GM19239 (cell line): ENCODE data around the gene APOL3.
A peak's percentile ranks its signal among the peaks of the same experiment; 100 is the strongest.
"Not testable (repeated sequence)": the region's sequence is repeated elsewhere in the genome, so short reads cannot be mapped to it uniquely, and the experiment has no call there.

ENCODE experiments used
- DNase-seq: peaks from one replicate; pipeline ENCODE4 v3.0.0; 2011; ENCODE audit warnings: low spot score; ENCODE audit not compliant: insufficient read length
- FAIRE-seq: peaks from 2 replicates; lab custom pipeline; 2011; peaks lifted over from hg19 to GRCh38; lab: Jason Lieb, UNC

Gene APOL3

DNA sequence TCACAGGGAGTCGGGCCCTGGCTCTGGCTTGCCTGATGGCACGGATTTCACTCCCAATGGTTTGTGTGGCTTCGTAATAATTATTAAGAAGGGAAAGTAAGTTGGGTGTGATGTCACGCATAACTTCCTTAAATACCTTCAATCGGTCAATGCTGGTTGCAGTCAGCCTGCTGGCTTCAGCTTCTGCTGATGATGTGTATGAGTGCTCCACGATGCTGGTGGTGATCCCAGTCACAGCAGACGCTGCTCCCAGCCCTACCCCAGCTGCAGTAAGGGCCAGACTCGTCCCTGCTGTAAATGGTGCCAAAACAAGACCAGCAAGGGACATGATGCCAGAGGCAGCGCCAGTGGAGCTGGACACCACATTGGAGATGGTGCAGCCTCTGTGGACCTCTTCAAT, 19.1 kb downstream of the APOL3 start:
- FAIRE-seq, result no peak
- no peak for DNase-seq

DNA sequence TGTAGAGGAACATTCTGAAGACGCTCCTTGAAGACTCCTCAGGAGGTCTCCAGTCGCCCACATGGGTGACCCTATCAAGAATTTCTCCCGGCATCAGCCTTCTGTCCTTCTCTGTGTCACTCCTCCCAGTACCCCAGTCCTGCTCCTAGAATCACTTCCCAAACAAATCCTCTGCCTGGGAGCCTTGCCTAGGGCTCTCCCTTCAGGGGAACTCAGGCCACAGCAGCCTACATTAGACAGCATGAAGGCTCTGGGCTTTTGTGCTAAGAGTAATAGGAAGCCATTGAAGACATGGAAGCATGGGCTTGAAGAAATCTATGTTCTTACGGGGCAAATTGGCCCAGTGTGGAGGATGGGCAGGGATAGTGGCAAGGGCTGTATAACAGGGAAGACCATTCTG, 21.8 kb downstream of the APOL3 start:
- not testable (repeated sequence) for DNase-seq, FAIRE-seq

DNA sequence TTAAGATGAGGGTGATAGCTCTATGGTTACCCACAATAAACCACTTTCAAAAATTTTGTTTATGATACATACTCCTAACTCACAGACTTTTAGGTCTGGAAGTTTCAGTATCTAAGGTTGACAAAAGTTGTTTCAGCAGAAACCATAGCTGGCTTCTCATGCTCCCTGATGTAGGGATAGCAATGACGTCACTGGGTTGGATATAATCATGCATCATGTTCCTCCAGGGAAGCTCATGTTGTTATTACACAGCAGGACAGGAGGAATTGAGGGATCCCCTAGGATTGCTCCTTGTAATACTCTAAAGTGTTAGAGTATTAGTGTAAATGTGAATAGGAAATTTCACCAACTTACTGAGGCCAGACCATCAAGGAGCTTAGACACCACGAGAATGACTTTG, 23.6 kb downstream of the APOL3 start:
- DNase-seq (no peak), FAIRE-seq (no peak)

DNA sequence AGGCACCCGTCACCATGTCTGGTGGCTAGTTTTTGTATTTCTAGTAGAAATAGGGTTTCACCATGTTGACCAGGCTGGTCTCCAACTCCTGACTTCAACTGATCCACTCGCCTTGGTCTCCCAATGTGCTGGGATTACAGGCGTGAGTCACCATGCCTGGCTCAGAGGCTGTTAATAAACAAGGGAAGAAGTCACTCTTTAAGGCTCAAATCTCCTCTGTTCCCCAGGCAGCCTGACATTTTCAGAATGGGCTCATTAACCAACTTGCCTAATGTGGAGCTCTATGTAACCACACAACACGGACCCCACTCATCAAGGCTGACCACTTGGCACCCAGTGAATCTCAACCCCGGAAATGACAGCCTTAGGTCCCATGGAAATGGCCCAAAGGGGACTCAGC, 24.1 kb downstream of the APOL3 start:
- no peak for FAIRE-seq
- DNase-seq, result no peak

DNA sequence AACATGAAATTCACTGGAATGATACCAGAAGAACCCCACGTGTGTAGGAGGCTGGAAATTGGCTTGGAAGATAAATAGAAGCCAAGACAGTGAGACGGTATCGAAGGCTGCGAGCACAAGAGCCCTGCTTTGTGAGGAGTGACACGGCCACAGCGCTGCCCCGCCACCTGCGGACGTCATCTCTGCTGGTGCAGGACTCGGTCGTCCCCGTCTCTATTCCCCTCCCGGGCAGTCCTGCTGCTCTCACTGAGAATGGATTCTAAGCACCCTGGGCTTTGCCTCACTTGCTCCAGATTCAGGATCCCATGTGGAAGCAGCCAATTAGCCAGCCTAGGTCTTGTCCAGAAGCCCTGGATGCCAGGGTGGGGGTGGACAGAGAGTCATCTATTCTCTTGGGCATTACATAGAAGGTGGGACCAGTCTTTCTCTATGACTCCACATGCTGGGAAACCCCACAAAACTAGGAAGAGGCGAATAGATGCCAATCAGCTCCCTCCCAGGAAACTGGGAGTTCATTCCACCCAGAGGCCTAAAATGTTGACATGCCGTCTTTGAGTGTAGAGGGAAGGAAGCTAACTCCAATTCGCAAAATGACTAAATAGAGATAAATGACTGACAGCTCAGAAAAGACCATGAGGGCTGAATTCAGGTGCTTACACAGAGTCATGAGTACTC, 25.1 kb downstream of the APOL3 start:
- FAIRE-seq, result no peak
- DNase-seq, result no peak

DNA sequence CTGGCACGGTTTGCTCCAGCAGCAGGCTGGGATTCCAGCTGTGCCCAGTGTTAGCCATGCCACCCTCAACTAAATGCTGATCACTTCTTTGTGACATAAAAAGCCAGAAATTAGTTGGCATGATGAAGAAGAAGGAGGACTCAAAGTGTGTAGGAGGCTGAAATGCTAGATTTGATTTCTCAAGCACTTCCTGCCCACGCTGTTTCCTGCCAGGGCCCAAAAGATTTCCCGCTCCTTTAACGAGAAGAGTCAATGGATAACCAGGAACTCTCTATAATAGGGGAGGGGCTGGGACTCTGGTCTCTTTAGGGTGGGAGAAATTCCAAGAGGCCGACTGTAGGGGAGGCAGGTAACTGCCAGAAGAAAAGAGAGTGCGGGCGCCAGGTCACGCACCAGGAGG, 26.4 kb downstream of the APOL3 start:
- DNase-seq, result no peak
- FAIRE-seq, result no peak

DNA sequence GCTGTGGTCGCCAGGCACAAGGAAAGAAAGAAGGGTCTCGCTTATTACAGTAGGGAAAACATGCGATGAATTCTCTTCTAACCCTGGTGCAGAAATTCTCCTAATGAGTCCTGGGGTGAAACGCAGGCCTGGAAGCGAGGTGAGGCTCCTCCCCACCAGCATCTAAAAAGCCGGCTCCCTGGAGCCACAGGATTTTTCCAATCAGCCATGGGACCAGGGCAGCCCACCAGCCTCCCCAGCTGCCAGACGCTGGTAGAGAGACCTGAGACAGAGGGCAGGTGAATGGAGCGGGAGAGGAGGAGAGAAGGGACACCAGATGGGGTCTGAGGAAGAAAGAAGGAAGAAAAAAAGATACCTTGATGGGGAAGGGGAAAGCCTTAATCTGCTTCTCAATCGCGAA, 28.6 kb downstream of the APOL3 start:
- no peak for FAIRE-seq
- DNase-seq, result no peak

DNA sequence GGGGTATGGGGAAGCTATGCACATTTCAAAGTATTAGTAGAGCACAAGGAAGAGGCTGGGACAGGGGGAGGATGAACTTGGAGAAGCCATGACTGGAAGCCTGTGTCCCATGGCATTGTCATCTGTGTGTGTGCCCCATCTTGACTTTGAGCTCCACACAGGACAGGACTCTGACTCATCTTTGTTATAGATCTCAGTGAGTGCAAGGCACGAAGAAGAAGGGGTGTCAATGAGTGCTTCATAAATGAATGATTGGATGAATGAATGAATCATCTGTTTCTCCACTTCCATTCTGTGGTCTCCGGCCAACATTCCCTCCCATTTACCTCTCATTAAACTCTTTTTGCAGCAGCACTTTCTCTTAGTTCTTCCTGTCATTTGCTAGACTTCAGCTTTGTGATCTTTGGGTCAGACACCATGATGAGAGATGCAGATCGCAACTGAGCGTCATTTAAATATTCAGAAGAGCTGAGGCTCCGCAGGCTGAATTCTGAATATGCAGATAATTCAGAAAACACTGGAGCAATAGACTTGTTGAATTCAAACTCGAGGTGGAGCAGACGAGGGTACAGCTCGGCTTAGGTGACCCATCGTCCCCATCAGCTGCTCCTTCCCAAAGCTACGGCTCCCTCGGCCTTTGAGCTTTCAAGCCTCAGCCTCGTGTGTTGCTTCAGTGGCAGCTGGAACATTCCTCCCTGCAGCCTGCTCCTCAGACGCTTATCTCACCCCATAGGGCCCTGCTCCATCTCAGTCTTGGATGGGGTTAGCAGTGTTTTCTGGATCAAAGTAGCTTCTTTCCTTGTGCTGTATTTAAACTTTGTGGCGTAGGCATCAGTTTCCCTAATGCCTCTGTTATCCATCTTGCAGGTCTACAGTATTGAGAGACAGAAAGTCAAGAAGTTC, 30.8 kb downstream of the APOL3 start:
- FAIRE-seq, result no peak
- DNase-seq, result no peak

DNA sequence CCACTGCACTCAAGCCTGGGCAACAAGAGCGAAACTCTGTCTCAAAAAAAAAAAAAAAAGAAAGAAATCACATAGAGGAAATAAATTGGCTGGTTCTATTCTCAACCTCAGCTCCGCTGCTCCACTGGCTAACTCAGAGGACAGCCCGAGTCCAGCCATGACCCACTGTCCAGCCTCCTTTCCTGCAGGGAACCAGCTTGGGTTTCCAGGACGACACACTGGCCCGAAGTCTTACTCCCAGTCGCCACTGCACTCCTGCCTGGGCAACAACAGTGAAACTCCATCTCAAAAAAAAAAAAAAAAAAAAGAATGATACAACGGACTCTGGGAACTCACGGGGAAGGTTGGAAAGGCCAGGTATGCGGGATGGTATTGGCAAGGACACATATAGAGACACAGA, 31.5 kb downstream of the APOL3 start:
- FAIRE-seq, result no peak

DNA sequence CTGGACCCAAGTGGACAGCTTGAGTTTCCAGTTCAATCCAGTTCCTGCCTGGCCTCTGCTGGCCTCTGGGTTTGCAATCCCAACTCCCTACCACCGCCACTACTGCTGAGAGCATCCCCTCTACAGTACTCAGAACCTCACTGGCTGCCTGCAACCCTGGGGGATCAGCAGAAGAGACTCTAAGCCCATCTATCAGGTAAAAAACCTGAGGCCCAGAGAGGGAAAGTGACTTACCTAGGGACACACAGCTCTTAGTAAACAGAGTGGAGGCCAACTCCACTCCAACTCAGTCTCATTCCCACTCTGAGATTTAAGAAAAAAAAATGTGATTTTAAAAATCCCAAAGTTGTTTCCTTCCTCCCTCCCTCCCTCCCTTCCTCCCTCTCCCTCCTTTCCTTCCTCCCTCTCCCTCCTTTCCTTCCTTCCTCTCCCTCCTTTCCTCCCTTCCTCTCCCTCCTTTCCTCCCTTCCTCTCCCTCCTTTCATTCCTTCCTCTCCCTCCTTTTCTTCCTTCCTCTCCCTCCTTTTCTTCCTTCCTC, 34.5 kb downstream of the APOL3 start:
- FAIRE-seq (no peak), DNase-seq (no peak)

More for the DNA sequence above, 31.5 kb downstream of the APOL3 start:
- DNase-seq, result no peak

DNA sequence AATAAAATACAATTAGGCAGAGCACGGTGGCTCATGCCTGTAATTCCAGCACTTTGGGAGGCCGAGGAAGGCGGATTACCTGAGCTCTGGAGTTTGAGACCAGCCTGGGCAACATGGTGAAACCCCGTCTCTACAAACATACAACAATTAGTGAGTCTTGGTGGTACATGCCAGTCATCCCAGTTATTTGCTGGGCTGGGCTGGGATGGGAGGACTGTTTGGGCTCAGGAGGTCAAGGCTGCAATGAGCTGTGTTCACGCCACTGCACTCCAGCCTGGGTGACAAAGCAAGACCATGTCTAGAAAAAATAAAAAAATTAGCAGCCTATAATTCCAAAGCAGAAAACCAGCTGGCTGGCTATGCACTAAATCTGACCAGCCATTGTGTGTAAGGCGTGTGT, 35.1 kb downstream of the APOL3 start:
- FAIRE-seq (no peak), DNase-seq (no peak)

DNA sequence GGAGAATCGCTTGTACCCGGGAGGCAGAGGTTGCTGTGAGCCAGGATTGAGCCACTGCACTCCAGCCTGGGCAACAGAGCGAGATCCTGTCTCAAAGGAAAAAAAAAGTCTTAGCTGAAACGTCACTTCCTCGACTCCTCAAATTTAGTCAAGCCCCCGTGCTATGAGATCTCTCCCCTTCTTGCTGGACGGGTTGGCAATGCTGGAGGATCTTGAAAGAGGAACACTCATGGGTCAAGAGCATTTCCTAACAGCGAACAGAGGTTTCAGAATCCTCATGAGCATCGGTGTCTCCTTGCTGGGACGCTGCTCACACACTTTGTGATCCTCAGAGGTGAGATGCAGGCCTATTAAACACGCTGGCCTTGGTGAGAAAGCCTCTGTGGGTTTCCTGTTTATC, 35.9 kb downstream of the APOL3 start:
- DNase-seq, result no peak
- FAIRE-seq, result no peak

DNA sequence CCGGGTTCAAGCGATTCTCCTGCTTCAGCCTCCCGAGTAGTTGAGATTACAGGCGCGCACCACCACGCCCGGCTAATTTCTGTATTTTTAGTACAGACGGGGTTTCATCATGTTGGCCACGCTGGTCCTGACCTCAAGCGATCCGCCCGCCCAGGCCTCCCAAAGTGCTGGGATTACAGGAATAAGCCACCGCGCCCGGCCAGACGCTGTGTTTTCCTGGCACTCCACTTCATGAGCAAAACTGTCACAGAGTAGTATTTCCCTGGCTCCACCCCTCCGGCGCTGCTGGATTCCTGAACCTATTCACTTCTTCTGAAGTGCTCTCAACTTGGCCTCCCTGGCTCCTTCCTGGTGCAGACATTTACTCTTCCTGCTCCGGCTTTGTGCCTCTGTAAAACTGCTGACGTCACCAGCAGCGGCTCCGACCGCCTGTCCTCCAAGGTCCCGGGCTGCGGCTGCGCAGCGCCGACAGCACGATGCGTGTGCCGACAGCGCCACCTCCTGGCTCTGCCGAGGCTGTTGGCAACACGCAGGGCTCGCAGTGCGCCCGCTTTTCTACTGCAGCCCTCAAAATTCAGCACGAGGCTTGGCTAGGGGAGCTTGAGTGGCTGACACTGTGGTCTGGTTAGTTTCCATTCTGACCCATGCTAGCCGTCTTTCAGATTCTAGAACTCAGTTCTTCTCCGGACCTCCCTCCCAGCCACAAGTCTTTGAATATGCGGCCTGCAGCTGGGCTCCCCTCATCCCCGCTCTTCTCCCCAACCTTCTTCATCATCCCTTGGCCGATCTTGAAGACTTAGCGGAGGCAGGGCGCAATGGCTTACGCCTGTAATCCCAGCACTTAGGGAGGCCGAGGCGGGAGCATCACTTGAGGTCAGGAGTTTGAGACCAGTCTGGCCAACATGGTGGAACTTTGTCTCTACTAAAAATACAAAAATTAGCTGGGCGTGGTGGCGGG, 36.6 kb downstream of the APOL3 start:
- DNase-seq (peak; percentile 93), FAIRE-seq (peak; percentile 96)

DNA sequence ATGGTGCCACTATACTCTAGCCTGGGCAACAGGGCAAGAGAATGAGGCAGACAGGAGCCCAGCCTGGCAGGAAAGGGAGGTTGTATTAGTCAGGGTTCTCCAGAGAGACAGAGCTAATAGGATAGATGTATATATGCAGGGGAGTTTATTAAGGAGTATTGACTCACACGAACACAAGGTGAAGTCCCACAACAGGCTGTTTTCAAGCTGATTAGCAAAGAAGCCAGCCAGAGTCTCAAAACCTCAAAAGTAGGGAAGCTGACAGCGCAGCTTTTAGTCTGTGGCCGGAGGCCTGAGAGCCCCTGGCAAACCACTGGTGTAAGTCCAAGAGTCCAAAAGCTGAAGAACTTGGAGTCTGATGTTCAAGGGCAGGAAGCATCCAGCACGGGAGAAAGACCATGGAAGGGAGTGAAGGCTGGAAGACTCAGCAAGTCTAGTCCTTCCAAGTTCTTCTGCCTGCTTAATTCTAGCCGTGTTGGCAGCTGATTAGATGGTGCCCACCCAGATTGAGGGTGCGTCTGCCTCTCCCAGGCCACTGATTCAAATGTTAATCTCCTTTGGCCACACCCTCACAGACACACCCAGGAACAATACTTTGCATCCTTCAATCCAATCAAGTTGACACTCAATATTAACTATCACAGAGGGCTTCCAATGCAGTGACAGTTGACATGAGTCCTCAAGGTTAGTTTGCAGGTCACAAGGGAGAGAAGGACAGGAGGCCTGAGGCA, 39.8 kb downstream of the APOL3 start:
- FAIRE-seq, DNase-seq: not testable (repeated sequence)

DNA sequence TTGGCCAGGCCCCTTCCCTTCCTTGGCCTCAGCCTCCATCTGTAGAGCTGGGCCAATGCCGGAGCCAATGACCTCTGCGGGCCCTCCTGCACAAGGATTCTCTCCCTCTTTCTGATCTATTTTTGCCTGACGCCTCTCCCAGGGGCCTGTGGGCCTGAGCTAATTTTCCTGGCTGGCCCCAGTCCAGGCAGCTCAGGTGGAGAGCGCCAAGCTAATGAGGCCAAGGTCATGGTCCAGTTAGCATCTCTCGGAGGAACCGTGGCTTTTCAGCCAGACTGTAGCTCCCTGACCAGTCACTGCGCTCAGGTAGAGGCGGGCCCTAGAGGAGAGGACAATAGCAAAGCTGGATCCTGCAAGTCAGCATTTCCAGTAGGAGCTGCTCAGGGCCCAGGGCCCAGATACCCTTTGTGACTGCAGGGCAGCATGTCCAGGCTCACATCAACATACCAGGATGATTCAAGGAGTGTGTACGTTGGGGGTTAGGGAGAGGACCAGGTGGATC, 43.5 kb downstream of the APOL3 start:
- DNase-seq, result no peak

DNA sequence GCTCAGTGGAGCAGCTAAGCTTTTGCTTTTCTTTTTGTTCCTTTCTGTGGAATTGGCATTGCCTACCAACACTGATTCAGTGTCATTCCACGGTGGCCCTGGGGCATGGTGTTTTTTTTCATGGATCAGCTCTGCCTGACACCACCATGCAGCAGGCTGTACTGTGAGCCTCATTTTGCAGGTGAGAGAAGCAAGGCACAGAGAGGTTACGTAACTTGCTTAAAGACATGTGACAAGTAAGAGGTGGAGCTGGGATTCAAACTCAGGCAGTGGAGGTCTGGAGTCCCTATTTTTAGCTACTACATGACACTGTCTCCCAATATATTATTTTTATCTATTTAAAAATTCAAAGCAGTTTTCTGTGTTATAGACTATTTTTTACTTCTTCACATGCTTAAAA, 44.4 kb downstream of the APOL3 start:
- FAIRE-seq (no peak), DNase-seq (no peak)

More for the DNA sequence above, 43.5 kb downstream of the APOL3 start:
- FAIRE-seq, result no peak

DNA sequence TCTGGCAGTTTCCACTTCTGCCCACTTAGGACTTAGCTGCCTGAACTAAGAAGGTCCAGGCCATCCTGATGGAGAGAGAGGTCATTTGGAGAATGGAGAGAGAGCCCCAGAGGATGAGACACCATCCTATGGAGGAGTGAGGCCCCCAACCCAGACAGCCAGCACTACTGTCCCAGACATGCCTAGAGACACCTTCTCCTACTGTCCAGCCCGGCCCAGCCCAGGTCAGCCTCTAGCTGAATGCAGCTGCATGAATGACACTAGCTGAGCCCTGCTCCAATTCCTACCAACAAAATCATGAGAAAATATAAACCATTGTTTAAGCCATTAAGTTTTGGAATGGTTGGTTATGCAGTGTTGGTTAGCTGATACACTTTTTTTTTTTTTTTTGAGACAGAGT, 47.4 kb downstream of the APOL3 start:
- FAIRE-seq, result no peak
- no peak for DNase-seq

DNA sequence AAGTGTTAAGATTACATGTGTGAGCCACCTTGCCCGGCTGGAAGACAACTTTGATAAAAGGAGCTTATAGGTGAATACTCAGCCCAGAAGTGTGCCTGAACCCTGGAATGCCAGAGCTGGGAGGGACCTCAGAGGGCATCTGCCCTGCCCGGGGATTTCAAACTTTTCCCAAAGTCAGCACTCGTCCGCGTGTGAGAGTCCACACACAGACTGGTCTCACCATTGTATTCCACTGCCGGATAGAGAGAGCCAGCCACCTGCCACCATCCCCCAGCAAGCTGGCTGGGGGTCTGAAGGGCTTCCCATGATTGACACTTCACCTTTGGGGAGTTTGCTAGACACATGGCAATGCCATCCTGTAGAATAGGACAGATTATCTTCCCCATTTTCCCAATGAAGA, 49.2 kb downstream of the APOL3 start:
- FAIRE-seq (no peak), DNase-seq (no peak)

DNA sequence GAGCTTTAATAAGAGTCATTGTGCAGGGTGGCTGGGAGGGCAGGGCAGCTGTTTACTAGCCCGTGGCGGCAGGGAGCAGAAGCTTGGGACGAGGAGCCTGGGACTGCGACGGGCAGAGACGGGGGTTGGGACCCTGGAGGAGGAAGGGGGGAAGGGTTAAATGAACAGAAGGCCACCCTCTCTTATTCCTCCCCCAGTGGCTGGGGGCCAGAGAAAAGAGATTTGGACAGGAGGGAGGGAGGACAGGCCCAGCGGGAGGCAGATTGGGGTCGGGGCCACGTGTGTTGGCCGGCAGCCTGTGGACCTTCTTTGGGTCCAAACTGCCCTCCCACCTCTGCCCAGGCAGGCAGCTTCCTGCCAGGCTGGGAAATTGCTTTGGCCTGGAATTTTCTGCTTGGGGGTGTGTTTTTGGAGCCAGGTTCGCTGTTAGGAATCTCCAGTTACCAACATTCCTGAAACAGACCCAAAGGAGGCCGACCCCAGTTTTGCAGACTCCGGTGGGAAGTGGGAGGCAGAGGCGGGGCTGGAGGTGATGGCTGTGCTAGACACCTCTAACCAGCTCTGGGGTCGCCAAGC, 50.2 kb downstream of the APOL3 start:
- no peak for DNase-seq
- no peak for FAIRE-seq
